ENCODE data around the gene ITGA1. TPM values are rescaled to one million over a fixed set of nuclear protein-coding genes. Genes with fewer than 3 reads are reported as not detected.

The ITGA1 gene
- total RNA-seq, 1 experiment from 2014 or later: 4.0 TPM

DNA sequence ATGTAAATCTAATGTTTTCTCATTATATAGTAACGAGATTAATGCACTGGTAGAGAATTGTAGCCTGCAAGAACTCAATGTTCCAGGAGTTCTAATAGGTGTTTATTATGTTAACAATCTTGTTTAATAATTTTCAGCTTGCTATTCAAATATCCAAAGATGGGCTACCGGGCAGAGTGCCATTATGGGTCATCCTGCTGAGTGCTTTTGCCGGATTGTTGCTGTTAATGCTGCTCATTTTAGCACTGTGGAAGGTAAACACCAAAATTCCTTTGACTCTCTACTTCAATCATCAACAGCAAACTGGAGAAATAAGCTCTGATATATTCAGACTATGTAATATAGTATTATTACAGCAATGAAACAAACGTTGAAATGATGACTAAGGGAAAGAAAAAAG lies 159.5 kb downstream of the ITGA1 start:
- intact Hi-C loops (cut with micrococcal nuclease; ENCODE audit: unreplicated experiment): no loop called here
- DNase-seq: no peak
- CTCF ChIA-PET: interaction anchor here (2.5 kb wide), 1 partner anchor 44 kb away, joined by 16 read pairs; no protein-coding TSS in a partner anchor
- no peak overlapping the region for H3K4me2 ChIP-seq
- no peak overlapping the region for H3K27ac ChIP-seq
- no peak for TF ChIP-seq EZH2 (IDR thresholded peaks at IDR 0.05; ENCODE audit: low read depth)
- H3K4me1 ChIP-seq (replicated peaks; ENCODE audit: insufficient read depth): peaks cover 13% of the 10 kb centered on the region
- no peaks in the 10 kb centered on the region for H4K20me1 ChIP-seq (ENCODE audit: insufficient read depth)
- no peaks in the 10 kb centered on the region for H3K79me2 ChIP-seq (ENCODE audit: low read depth)
- H2AFZ ChIP-seq: no peak overlapping the region
- H3K9me3 ChIP-seq (ENCODE audit: insufficient read depth, low read depth): no peaks in the 10 kb centered on the region
- H3K36me3 ChIP-seq (ENCODE audit: low read depth): no peaks in the 10 kb centered on the region
- H3F3A ChIP-seq (ENCODE audit: insufficient read depth, low read depth): no peaks in the 10 kb centered on the region; the same call in 1 of the 2 replicates
- H3K27me3 ChIP-seq (ENCODE audit: insufficient read depth, low read depth): no peaks in the 10 kb centered on the region
- BruUV-seq (replicated peaks): no TSS peak
- POLR2A ChIA-PET (ENCODE audit: unreplicated experiment): no interaction called here
- no peak overlapping the region for H3K4me3 ChIP-seq
- H3K9me2 ChIP-seq (ENCODE audit: insufficient read depth): no peaks in the 10 kb centered on the region

DNA sequence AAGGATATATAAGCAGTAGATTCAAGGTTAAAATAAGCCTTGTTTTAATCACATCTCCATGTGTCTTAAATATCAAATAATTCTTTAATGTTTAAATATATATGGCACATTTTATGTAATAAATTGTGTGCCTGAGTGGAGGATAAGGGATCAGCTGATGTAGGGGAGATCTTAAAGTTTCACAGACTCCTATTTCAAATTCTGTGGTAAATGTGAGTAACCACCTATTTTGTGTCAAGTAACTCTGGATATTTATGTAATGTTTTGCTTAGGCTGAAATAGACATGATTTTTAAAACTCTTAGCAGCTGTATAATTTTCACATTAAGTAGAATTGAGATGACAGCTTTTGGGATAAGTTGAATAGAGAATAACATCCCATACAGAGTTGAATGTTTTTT lies 160.1 kb downstream of the ITGA1 start:
- Histone ChIP-seq H3F3A (ENCODE audit: insufficient read depth, low read depth) (no peaks in the 10 kb centered on the region; the same call in 1 of the 2 replicates), H2AFZ (no peak overlapping the region), H3K4me3 (no peak overlapping the region), H3K27ac (no peak overlapping the region), H3K79me2 (ENCODE audit: low read depth) (no peaks in the 10 kb centered on the region), H3K4me1 (replicated peaks; ENCODE audit: insufficient read depth) (peaks cover 13% of the 10 kb centered on the region), H3K36me3 (ENCODE audit: low read depth) (no peaks in the 10 kb centered on the region), H3K9me2 (ENCODE audit: insufficient read depth) (no peaks in the 10 kb centered on the region), H3K27me3 (ENCODE audit: insufficient read depth, low read depth) (no peaks in the 10 kb centered on the region), H3K4me2 (no peak overlapping the region), H3K9me3 (ENCODE audit: insufficient read depth, low read depth) (no peaks in the 10 kb centered on the region), H4K20me1 (ENCODE audit: insufficient read depth) (no peaks in the 10 kb centered on the region)
- no peak for DNase-seq
- no TSS peak for BruUV-seq (replicated peaks)
- ChIA-PET CTCF (interaction anchor here (0.5 to 2.5 kb wide), 9 partner anchors 43 to 168 kb away, joined by 3 to 16 read pairs (median 4); partner anchors contain the start of gene MOCS2), POLR2A (ENCODE audit: unreplicated experiment) (interaction anchor here (0.7 kb wide), 1 partner anchor 43 kb away, joined by 3 read pairs; no protein-coding TSS in a partner anchor)
- no peak for TF ChIP-seq EZH2 (IDR thresholded peaks at IDR 0.05; ENCODE audit: low read depth)
- intact Hi-C loops (cut with micrococcal nuclease; ENCODE audit: unreplicated experiment): loop anchor here (1.0 to 2.0 kb wide), 2 partner anchors 41 to 148 kb away; partner anchors contain the start of gene ITGA2

- Histone ChIP-seq H3K27ac (no peak overlapping the region), H3K4me2 (no peak overlapping the region), H3K9me2 (ENCODE audit: insufficient read depth) (no peaks in the 10 kb centered on the region), H4K20me1 (ENCODE audit: insufficient read depth) (no peaks in the 10 kb centered on the region), H2AFZ (no peak overlapping the region), H3K9me3 (ENCODE audit: insufficient read depth, low read depth) (no peaks in the 10 kb centered on the region), H3K4me3 (no peak overlapping the region), H3F3A (ENCODE audit: insufficient read depth, low read depth) (no peaks in the 10 kb centered on the region; the same call in 1 of the 2 replicates), H3K27me3 (ENCODE audit: insufficient read depth, low read depth) (no peaks in the 10 kb centered on the region), H3K4me1 (replicated peaks; ENCODE audit: insufficient read depth) (peaks cover 13% of the 10 kb centered on the region), H3K79me2 (ENCODE audit: low read depth) (no peaks in the 10 kb centered on the region), H3K36me3 (ENCODE audit: low read depth) (no peaks in the 10 kb centered on the region)
- peak; percentile 65 to 69 for DNase-seq
- BruUV-seq (replicated peaks): no TSS peak
- POLR2A ChIA-PET (ENCODE audit: unreplicated experiment): interaction anchor here (0.7 to 1.0 kb wide), 2 partner anchors 41 to 42 kb away, joined by 3 read pairs; no protein-coding TSS in a partner anchor
- intact Hi-C loops (cut with micrococcal nuclease; ENCODE audit: unreplicated experiment): loop anchor here (1.0 to 2.0 kb wide), 2 partner anchors 40 to 148 kb away; partner anchors contain the start of gene ITGA2
- no peak for TF ChIP-seq EZH2 (IDR thresholded peaks at IDR 0.05; ENCODE audit: low read depth)
- TF ChIP-seq, protein P1, sequence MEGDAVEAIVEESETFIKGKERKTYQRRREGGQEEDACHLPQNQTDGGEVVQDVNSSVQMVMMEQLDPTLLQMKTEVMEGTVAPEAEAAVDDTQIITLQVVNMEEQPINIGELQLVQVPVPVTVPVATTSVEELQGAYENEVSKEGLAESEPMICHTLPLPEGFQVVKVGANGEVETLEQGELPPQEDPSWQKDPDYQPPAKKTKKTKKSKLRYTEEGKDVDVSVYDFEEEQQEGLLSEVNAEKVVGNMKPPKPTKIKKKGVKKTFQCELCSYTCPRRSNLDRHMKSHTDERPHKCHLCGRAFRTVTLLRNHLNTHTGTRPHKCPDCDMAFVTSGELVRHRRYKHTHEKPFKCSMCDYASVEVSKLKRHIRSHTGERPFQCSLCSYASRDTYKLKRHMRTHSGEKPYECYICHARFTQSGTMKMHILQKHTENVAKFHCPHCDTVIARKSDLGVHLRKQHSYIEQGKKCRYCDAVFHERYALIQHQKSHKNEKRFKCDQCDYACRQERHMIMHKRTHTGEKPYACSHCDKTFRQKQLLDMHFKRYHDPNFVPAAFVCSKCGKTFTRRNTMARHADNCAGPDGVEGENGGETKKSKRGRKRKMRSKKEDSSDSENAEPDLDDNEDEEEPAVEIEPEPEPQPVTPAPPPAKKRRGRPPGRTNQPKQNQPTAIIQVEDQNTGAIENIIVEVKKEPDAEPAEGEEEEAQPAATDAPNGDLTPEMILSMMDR (conservative IDR thresholded peaks at IDR 0.05): peak; percentile 92
- CTCF ChIA-PET: interaction anchor here (0.5 to 2.5 kb wide), 12 partner anchors 40 to 167 kb away, joined by 3 to 16 read pairs (median 4); partner anchors contain the start of genes ITGA2 and MOCS2
Measured at GRCh38 chr5:52948418-52949076, 160.8 kb downstream of the ITGA1 start.

GRCh38 chr5:52950686-52951085 lies 163.0 kb downstream of the ITGA1 start:
- H3F3A ChIP-seq (ENCODE audit: insufficient read depth, low read depth): no peaks in the 10 kb centered on the region; the same call in 1 of the 2 replicates
- no peaks in the 10 kb centered on the region for H3K27me3 ChIP-seq (ENCODE audit: insufficient read depth, low read depth)
- no peaks in the 10 kb centered on the region for H3K9me3 ChIP-seq (ENCODE audit: insufficient read depth, low read depth)
- no peaks in the 10 kb centered on the region for H3K9me2 ChIP-seq (ENCODE audit: insufficient read depth)
- BruUV-seq (replicated peaks): no TSS peak
- no peak for DNase-seq
- no peak for TF ChIP-seq EZH2 (IDR thresholded peaks at IDR 0.05; ENCODE audit: low read depth)
- TF ChIP-seq, protein P1 (conservative IDR thresholded peaks at IDR 0.05): no peak
- H3K4me2 ChIP-seq: no peak overlapping the region
- no peaks in the 10 kb centered on the region for H4K20me1 ChIP-seq (ENCODE audit: insufficient read depth)
- POLR2A ChIA-PET (ENCODE audit: unreplicated experiment): no interaction called here
- no peaks in the 10 kb centered on the region for H3K36me3 ChIP-seq (ENCODE audit: low read depth)
- CTCF ChIA-PET: no interaction called here
- no peaks in the 10 kb centered on the region for H3K79me2 ChIP-seq (ENCODE audit: low read depth)
- no peak overlapping the region for H3K4me3 ChIP-seq
- intact Hi-C loops (cut with micrococcal nuclease; ENCODE audit: unreplicated experiment): loop anchor here (10.0 kb wide), 1 partner anchor 94 kb away; no protein-coding TSS in a partner anchor
- no peak overlapping the region for H2AFZ ChIP-seq
- H3K27ac ChIP-seq: no peak overlapping the region
- H3K4me1 ChIP-seq (replicated peaks; ENCODE audit: insufficient read depth): peaks cover 8% of the 10 kb centered on the region
